Astrocyte (in vitro differentiated cells and primary cell): ENCODE measurements around the gene INSM1. TPM values are rescaled to one million over a fixed set of nuclear protein-coding genes. Genes with fewer than 3 reads are reported as not detected.

Source experiments
- DNase-seq: peaks from one replicate; pipeline ENCODE4 v3.0.0-alpha.2; 2010; ENCODE audit warnings: low read depth
- FAIRE-seq: peaks from 2 replicates; lab custom pipeline; 2011; peaks lifted over from hg19 to GRCh38; lab: Jason Lieb, UNC
- H2AFZ ChIP-seq: 2 replicates; pipeline ENCODE4 v1.6.0; 2012; ENCODE audit warnings: low read depth, low read length, inconsistent platforms
- H3K27ac ChIP-seq: 2 replicates; pipeline ENCODE4 v1.5.1; 2011; ENCODE audit warnings: low read depth, low read length, inconsistent platforms
- H3K27me3 ChIP-seq: 2 replicates; pipeline ENCODE4 v1.6.0; 2011; ENCODE audit warnings: low read length, inconsistent platforms; ENCODE audit not compliant: insufficient read depth
- H3K36me3 ChIP-seq: 2 replicates; pipeline ENCODE4 v1.5.1; 2011; ENCODE audit warnings: low read length, inconsistent platforms; ENCODE audit not compliant: insufficient read depth
- H3K4me1 ChIP-seq: 2 replicates; pipeline ENCODE4 v1.5.1; 2011; ENCODE audit warnings: low read length, inconsistent platforms; ENCODE audit not compliant: insufficient read depth
- H3K4me2 ChIP-seq: 2 replicates; pipeline ENCODE4 v1.6.0; 2012; ENCODE audit warnings: low read length, inconsistent platforms
- H3K4me3 ChIP-seq: 2 replicates; pipeline ENCODE4 v1.5.1; 2011; ENCODE audit warnings: low read depth, mild to moderate bottlenecking, low read length, inconsistent platforms; ENCODE audit not compliant: insufficient read depth
- H3K79me2 ChIP-seq: 2 replicates; pipeline ENCODE4 v1.6.0; 2012; ENCODE audit warnings: mild to moderate bottlenecking, low read length, inconsistent platforms; ENCODE audit not compliant: insufficient read depth
- H3K9ac ChIP-seq: 2 replicates; pipeline ENCODE4 v1.6.0; 2012; ENCODE audit warnings: mild to moderate bottlenecking, low read length, inconsistent platforms
- H3K9me3 ChIP-seq: 2 replicates; pipeline ENCODE4 v1.5.1; 2012; ENCODE audit warnings: low read depth, mild to moderate bottlenecking, low read length, inconsistent platforms; ENCODE audit not compliant: insufficient read depth
- H4K20me1 ChIP-seq: 2 replicates; pipeline ENCODE4 v1.6.0; 2012; ENCODE audit warnings: low read length, inconsistent platforms; ENCODE audit not compliant: insufficient read depth
- H3K27ac Mint-ChIP-seq: one replicate; pipeline ENCODE4 v1.8.0; 2021; ENCODE audit warnings: mild to moderate bottlenecking, mixed read lengths; ENCODE audit not compliant: unreplicated experiment
- H3K27me3 Mint-ChIP-seq: one replicate; pipeline ENCODE4 v1.8.0; 2021; ENCODE audit warnings: low read depth, mixed read lengths; ENCODE audit not compliant: unreplicated experiment
- H3K36me3 Mint-ChIP-seq: one replicate; pipeline ENCODE4 v1.8.0; 2021; ENCODE audit warnings: low read depth, mixed read lengths; ENCODE audit not compliant: unreplicated experiment
- H3K4me1 Mint-ChIP-seq: one replicate; pipeline ENCODE4 v1.8.0; 2021; ENCODE audit warnings: low read depth, mixed read lengths; ENCODE audit not compliant: unreplicated experiment
- H3K4me3 Mint-ChIP-seq: one replicate; pipeline ENCODE4 v1.8.0; 2021; ENCODE audit warnings: mild to moderate bottlenecking, moderate library complexity, mixed read lengths; ENCODE audit not compliant: unreplicated experiment
- H3K9me3 Mint-ChIP-seq: one replicate; pipeline ENCODE4 v1.8.0; 2021; ENCODE audit warnings: mild to moderate bottlenecking, mixed read lengths; ENCODE audit not compliant: unreplicated experiment
- EZH2 ChIP-seq: IDR thresholded peaks from 2 replicates; pipeline ENCODE4 v1.6.1; 2012; ENCODE audit warnings: mild to moderate bottlenecking, low read length, inconsistent platforms; ENCODE audit not compliant: insufficient read depth
- total RNA-seq: library from RNA; stranded (reverse); gene quantifications from 2 replicates; pipeline ENCODE4 v1.2.1, GENCODE V29; 2021
- TF ChIP-seq, protein P1 (sequence below): IDR thresholded peaks from 2 replicates; pipeline ENCODE4 v1.5.1; 2011; ENCODE audit warnings: low read depth, mild to moderate bottlenecking, inconsistent platforms, low read length, moderate library complexity; ENCODE audit not compliant: insufficient read depth

Gene INSM1
- total RNA-seq, 1 donor from 2014 or later, result 0.09 TPM

DNA sequence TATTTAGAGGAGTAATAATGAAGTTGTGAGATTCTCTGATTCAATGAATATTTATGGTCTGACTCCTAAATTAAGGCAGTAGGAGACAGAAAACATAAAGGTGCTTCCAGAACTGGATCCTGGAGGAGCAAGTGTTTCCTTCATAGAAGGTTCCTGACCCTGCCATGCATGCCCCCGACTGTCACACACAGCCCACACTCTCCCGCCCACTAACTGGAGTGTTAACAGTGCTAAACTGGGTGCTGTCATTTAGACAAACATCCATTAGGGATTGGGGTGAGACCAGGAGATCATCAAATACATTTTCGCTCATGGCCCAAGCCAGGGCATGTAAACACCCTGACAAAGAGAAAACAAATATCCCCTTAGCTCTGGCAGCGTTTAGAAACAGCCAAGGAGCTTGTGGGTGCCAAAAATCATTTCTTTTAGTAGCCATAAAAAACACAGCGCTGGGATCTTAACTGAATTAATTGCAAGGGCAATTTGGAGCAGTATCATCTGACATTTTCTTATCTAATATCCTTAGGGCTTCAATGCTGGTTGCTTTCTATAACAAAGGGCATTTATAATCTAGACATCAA is 46.8 kb downstream of the INSM1 start:
- H3K9ac ChIP-seq, result no peak overlapping the region
- H4K20me1 ChIP-seq, result no peaks in the 10 kb centered on the region
- peaks cover 2% of the 10 kb centered on the region for H3K4me1 Mint-ChIP-seq
- no peak for DNase-seq
- H3K27me3 ChIP-seq, result peaks cover 2% of the 10 kb centered on the region
- H3K4me3 Mint-ChIP-seq, result no peak overlapping the region
- H3K27ac ChIP-seq, result no peak overlapping the region
- H3K9me3 ChIP-seq, result no peaks in the 10 kb centered on the region
- no peak for FAIRE-seq
- H3K36me3 ChIP-seq, result no peaks in the 10 kb centered on the region
- H3K27me3 Mint-ChIP-seq, result peaks cover 5% of the 10 kb centered on the region
- H3K4me1 ChIP-seq, result peaks cover 5% of the 10 kb centered on the region
- peaks cover under 1% of the 10 kb centered on the region for H3K36me3 Mint-ChIP-seq
- H2AFZ ChIP-seq, result no peak overlapping the region
- no peak overlapping the region for H3K27ac Mint-ChIP-seq
- H3K4me2 ChIP-seq, result no peak overlapping the region
- H3K4me3 ChIP-seq, result no peak overlapping the region
- no peak for TF ChIP-seq EZH2
- TF ChIP-seq, protein P1, sequence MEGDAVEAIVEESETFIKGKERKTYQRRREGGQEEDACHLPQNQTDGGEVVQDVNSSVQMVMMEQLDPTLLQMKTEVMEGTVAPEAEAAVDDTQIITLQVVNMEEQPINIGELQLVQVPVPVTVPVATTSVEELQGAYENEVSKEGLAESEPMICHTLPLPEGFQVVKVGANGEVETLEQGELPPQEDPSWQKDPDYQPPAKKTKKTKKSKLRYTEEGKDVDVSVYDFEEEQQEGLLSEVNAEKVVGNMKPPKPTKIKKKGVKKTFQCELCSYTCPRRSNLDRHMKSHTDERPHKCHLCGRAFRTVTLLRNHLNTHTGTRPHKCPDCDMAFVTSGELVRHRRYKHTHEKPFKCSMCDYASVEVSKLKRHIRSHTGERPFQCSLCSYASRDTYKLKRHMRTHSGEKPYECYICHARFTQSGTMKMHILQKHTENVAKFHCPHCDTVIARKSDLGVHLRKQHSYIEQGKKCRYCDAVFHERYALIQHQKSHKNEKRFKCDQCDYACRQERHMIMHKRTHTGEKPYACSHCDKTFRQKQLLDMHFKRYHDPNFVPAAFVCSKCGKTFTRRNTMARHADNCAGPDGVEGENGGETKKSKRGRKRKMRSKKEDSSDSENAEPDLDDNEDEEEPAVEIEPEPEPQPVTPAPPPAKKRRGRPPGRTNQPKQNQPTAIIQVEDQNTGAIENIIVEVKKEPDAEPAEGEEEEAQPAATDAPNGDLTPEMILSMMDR, result no peak
- H3K79me2 ChIP-seq, result no peaks in the 10 kb centered on the region
- no peaks in the 10 kb centered on the region for H3K9me3 Mint-ChIP-seq

DNA sequence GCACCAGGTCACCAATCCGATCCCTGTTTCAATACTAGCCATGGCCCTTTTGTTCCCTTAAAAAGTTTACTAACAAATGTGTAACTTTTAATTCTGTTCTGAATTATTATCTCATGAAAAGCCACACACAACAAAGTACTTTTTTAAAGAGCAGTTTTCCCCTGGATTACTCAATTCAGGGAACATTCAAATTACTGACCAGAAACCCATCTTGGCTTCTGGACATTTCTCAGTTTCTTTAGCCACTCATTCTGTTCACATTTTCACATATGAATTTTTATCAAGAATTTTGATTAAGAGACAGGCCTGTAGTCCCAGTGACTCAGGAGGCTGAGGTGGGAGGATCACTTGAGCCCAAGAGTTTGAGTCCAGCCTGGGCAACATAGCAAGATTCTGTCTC is 47.4 kb downstream of the INSM1 start:
- H3K36me3 Mint-ChIP-seq, result no peaks in the 10 kb centered on the region

More for the DNA sequence above, 47.4 kb downstream of the INSM1 start:
- Histone ChIP-seq H3K79me2 (no peaks in the 10 kb centered on the region), H3K27me3 (peaks cover 2% of the 10 kb centered on the region), H3K36me3 (no peaks in the 10 kb centered on the region), H3K9me3 (no peaks in the 10 kb centered on the region), H3K27ac (no peak overlapping the region), H2AFZ (no peak overlapping the region), H4K20me1 (no peaks in the 10 kb centered on the region), H3K4me3 (no peak overlapping the region), H3K4me1 (peaks cover 5% of the 10 kb centered on the region), H3K4me2 (no peak overlapping the region), H3K9ac (no peak overlapping the region)
- Mint-ChIP-seq H3K27ac (no peak overlapping the region), H3K9me3 (no peaks in the 10 kb centered on the region), H3K4me1 (peaks cover 2% of the 10 kb centered on the region), H3K27me3 (peaks cover 5% of the 10 kb centered on the region), H3K4me3 (no peak overlapping the region)
- TF ChIP-seq, protein P1, result no peak
- TF ChIP-seq EZH2, result no peak
- DNase-seq (no peak), FAIRE-seq (no peak)
